Liver (tissue), 9 donors: ENCODE results near the gene PRICKLE4. TPM values are rescaled to one million over a fixed set of nuclear protein-coding genes. Genes with fewer than 3 reads are reported as not detected.

ENCODE experiments used
- DNase-seq: peaks from one replicate; pipeline ENCODE4 v3.0.0-alpha.2; 2017; ENCODE audit warnings: low spot score
- H3K27ac ChIP-seq, 2 donors: one replicate each; pipeline ENCODE4 v1.7.0; 2013; ENCODE audit warnings: inconsistent platforms in 2 of 2, low read length in 2 of 2, control low read depth in 1 of 2, low read depth in 1 of 2, mild to moderate bottlenecking in 1 of 2
- H3K27me3 ChIP-seq, 4 donors: one replicate each; pipeline versions ENCODE4 v1.6.1 to v1.7.0; 2013; ENCODE audit warnings: low read length in 3 of 4, inconsistent platforms in 1 of 4, mild to moderate bottlenecking in 1 of 4, moderate library complexity in 1 of 4; ENCODE audit not compliant: control insufficient read depth in 4 of 4, insufficient read depth in 4 of 4
- H3K36me3 ChIP-seq, 4 donors: one replicate each; pipeline versions ENCODE4 v1.6.1 to v1.7.0; 2013; ENCODE audit warnings: low read length in 3 of 4, mild to moderate bottlenecking in 3 of 4, low read depth in 1 of 4, moderate library complexity in 1 of 4; ENCODE audit not compliant: control insufficient read depth in 4 of 4, insufficient read depth in 3 of 4
- H3K4me1 ChIP-seq, 4 donors: one replicate each; pipeline versions ENCODE4 v1.6.1 to v1.7.0; 2013; ENCODE audit warnings: low read length in 3 of 4, mild to moderate bottlenecking in 3 of 4, moderate library complexity in 1 of 4; ENCODE audit not compliant: control insufficient read depth in 4 of 4, insufficient read depth in 4 of 4
- H3K4me3 ChIP-seq, 3 donors: one replicate each; pipeline versions ENCODE4 v1.6.1 to v1.7.0; 2013; ENCODE audit warnings: low read length in 3 of 3, control low read depth in 1 of 3, low read depth in 1 of 3, mild to moderate bottlenecking in 1 of 3
- H3K9ac ChIP-seq, 2 donors: one replicate each; pipeline ENCODE4 v1.7.0; 2013; ENCODE audit warnings: low read length in 2 of 2, mild to moderate bottlenecking in 2 of 2, moderate library complexity in 2 of 2, control low read depth in 1 of 2, low read depth in 1 of 2
- H3K9me3 ChIP-seq, 4 donors: one replicate each; pipeline versions ENCODE4 v1.6.1 to v1.7.0; 2013; ENCODE audit warnings: low read length in 3 of 4; ENCODE audit not compliant: control insufficient read depth in 4 of 4
- CTCF ChIP-seq: fragments of 150-350 bp; IDR thresholded peaks from 2 replicates; pipeline ENCODE4 v1.5.1; 2017; ENCODE audit warnings: improper control_type of control experiment, low read depth, low read length; ENCODE audit not compliant: missing input control
- EGR1 ChIP-seq, 2 donors: IDR thresholded peaks; 2 replicates each; pipeline ENCODE4 v1.6.1; 2016 to 2018; ENCODE audit warnings: antibody characterized with exemption in 2 of 2, low read depth in 2 of 2
- FOXA1 ChIP-seq: IDR thresholded peaks from 2 replicates; pipeline ENCODE4 v1.6.1; 2016; ENCODE audit warnings: antibody characterized with exemption
- FOXA2 ChIP-seq: IDR thresholded peaks from 2 replicates; pipeline ENCODE4 v1.6.1; 2016; ENCODE audit warnings: antibody characterized with exemption
- HNF4A ChIP-seq, 2 donors: conservative IDR thresholded peaks; 2 replicates each; pipeline ENCODE4 v1.6.1; 2016; ENCODE audit warnings: antibody characterized with exemption in 2 of 2, mild to moderate bottlenecking in 2 of 2
- RAD21 ChIP-seq, 2 donors: IDR thresholded peaks; 2 replicates each; pipeline ENCODE4 v1.6.1; 2016; ENCODE audit warnings: antibody characterized with exemption in 2 of 2, mild to moderate bottlenecking in 2 of 2
- SP1 ChIP-seq: IDR thresholded peaks from 2 replicates; pipeline ENCODE4 v1.6.1; 2018; ENCODE audit warnings: antibody characterized with exemption, mild to moderate bottlenecking
- YY1 ChIP-seq: IDR thresholded peaks from 2 replicates; pipeline ENCODE4 v1.6.1; 2016; ENCODE audit warnings: antibody characterized with exemption, mild to moderate bottlenecking
- WGBS: extraction: QIAGEN DNeasy Blood & Tissue Kit; methylation state at CpG from one replicate; pipeline ENCODE4 v1.1.7; 2013; 5-methylcytosine and 5-hydroxymethylcytosine counted together
- polyA plus RNA-seq, 2 donors: library from polyadenylated mRNA; stranded (reverse) in 1 of 2; unstranded in 1 of 2; fragments of 200-250 nt in 1 of 2; fragments of >200 nt in 1 of 2; fragmentation: Nextera tagmentation in 1 of 2; extraction: Ambion mirVana in 1 of 2; gene quantifications; one replicate each; pipeline versions ENCODE4 v1.2.1 to v1.2.3, GENCODE V29; 2013 to 2015
- total RNA-seq, 2 donors: library from RNA; depleted of rRNA; stranded (reverse); fragments of >200 nt; gene quantifications; one replicate each; pipeline ENCODE4 v1.2.3, GENCODE V29; 2014
- TF ChIP-seq, protein P1 (sequence below): IDR thresholded peaks from 2 replicates; pipeline ENCODE4 v1.6.1; 2016; ENCODE audit warnings: antibody characterized with exemption
- TF ChIP-seq, protein P2 (sequence below): IDR thresholded peaks from 2 replicates; pipeline ENCODE4 v1.6.1; 2016; ENCODE audit warnings: antibody characterized with exemption, mild to moderate bottlenecking
- TF ChIP-seq, protein P3 (sequence below): IDR thresholded peaks from 2 replicates; pipeline ENCODE4 v1.6.1; 2016; ENCODE audit warnings: antibody characterized with exemption
- donor health status: healthy.
- donor health status: healthy.
- donor health status: healthy.
- donor health status: healthy.
- donor health status: healthy.

The PRICKLE4 gene
- total and polyA plus RNA-seq, 4 donors, result 0.37 to 1.4 (median 0.98) TPM; not detected in 1

DNA sequence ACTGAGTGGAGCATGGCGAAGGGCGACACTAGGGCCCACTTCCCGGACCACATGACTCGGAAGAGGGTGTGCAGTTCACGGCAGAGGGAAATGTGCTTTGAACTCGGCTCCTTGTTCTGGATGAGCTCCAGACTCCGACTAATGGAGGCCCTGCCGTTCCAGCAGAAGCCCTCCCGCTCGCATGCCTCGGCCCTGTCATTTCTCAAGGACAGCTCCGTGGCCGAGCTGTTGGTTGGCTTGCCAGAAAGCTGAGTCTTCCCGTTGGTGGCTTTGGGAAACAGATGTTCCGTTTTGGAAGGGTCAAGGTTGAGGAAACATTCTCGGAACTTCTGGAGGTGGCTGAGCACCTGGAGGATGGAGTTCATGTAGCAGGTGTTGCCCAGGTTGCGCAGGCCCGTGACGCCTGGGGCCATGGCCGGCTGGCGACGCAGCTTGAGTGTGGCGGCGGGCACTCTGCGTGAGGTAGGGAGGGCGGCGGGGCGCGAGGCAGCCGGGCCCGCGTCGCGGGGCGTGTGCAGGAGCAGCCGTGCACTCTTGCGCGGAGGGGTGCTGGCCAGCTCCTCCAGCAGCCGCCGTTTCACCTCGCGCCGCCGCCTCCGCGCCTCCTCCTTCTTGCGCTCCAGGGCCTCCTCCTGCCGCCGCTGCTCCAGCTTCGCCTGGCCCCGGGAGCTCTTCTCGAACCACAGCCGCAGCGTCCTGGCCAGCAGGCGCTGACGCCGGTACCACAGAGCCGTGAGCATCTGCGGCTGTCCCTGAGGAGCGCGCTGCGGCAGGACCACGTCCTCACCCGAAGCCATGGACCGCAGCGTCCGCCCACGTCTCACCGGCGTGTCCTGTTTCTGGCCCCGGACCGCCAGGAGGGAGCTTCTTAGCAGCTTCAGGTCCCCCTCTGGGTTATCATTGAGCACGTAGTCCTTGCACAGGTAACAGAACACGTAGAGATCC, 25.5 kb downstream of the PRICKLE4 start:
- no peak overlapping the region for H3K27ac ChIP-seq

More for the DNA sequence above, 25.5 kb downstream of the PRICKLE4 start:
- Histone ChIP-seq H3K4me1 (no peaks in the 10 kb centered on the region), H3K9ac (no peak overlapping the region), H3K36me3 (peaks cover 0 to 8% (median under 1%) of the 10 kb centered on the region in 4 donors), H3K9me3 (no peaks in the 10 kb centered on the region), H3K4me3 (no peak overlapping the region), H3K27me3 (no peaks in the 10 kb centered on the region)
- TF ChIP-seq HNF4A (conservative IDR thresholded peaks at IDR 0.05), result no peak
- TF ChIP-seq SP1, result no peak
- no peak for TF ChIP-seq FOXA1
- TF ChIP-seq FOXA2, result no peak
- no peak for TF ChIP-seq EGR1 (IDR thresholded peaks at IDR 0.05; ENCODE audit: low read depth in 2 of 2)
- TF ChIP-seq, protein P1, sequence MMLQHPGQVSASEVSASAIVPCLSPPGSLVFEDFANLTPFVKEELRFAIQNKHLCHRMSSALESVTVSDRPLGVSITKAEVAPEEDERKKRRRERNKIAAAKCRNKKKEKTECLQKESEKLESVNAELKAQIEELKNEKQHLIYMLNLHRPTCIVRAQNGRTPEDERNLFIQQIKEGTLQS, result no peak
- no peak for TF ChIP-seq YY1
- no peak for TF ChIP-seq RAD21 (IDR thresholded peaks at IDR 0.05)
- TF ChIP-seq CTCF, result no peak
- TF ChIP-seq, protein P2, sequence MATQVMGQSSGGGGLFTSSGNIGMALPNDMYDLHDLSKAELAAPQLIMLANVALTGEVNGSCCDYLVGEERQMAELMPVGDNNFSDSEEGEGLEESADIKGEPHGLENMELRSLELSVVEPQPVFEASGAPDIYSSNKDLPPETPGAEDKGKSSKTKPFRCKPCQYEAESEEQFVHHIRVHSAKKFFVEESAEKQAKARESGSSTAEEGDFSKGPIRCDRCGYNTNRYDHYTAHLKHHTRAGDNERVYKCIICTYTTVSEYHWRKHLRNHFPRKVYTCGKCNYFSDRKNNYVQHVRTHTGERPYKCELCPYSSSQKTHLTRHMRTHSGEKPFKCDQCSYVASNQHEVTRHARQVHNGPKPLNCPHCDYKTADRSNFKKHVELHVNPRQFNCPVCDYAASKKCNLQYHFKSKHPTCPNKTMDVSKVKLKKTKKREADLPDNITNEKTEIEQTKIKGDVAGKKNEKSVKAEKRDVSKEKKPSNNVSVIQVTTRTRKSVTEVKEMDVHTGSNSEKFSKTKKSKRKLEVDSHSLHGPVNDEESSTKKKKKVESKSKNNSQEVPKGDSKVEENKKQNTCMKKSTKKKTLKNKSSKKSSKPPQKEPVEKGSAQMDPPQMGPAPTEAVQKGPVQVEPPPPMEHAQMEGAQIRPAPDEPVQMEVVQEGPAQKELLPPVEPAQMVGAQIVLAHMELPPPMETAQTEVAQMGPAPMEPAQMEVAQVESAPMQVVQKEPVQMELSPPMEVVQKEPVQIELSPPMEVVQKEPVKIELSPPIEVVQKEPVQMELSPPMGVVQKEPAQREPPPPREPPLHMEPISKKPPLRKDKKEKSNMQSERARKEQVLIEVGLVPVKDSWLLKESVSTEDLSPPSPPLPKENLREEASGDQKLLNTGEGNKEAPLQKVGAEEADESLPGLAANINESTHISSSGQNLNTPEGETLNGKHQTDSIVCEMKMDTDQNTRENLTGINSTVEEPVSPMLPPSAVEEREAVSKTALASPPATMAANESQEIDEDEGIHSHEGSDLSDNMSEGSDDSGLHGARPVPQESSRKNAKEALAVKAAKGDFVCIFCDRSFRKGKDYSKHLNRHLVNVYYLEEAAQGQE, result no peak
- TF ChIP-seq, protein P3, sequence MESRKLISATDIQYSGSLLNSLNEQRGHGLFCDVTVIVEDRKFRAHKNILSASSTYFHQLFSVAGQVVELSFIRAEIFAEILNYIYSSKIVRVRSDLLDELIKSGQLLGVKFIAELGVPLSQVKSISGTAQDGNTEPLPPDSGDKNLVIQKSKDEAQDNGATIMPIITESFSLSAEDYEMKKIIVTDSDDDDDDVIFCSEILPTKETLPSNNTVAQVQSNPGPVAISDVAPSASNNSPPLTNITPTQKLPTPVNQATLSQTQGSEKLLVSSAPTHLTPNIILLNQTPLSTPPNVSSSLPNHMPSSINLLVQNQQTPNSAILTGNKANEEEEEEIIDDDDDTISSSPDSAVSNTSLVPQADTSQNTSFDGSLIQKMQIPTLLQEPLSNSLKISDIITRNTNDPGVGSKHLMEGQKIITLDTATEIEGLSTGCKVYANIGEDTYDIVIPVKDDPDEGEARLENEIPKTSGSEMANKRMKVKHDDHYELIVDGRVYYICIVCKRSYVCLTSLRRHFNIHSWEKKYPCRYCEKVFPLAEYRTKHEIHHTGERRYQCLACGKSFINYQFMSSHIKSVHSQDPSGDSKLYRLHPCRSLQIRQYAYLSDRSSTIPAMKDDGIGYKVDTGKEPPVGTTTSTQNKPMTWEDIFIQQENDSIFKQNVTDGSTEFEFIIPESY, result no peak
- 97% methylated on average over 74 of the region's 74 CpGs for WGBS
- no peak for DNase-seq
